K562 (cell line): Measurements from ENCODE around the gene EPHA2. TPM values are rescaled to one million over a fixed set of nuclear protein-coding genes. Genes with fewer than 3 reads are reported as not detected.

Experiments used
- BCOR ChIP-seq: fragments of 450-650 bp; IDR thresholded peaks from 2 replicates; pipeline ENCODE4 v1.6.1; 2016
- CHCHD3 ChIP-seq: fragments of 250-450 bp; sonication (Bioruptor Pico); IDR thresholded peaks from 2 replicates; pipeline ENCODE4 v2.1.2; 2022; ENCODE audit warnings: mild to moderate bottlenecking
- CREM ChIP-seq: IDR thresholded peaks from 2 replicates; pipeline ENCODE4 v1.6.1; 2014; ENCODE audit warnings: antibody characterized with exemption, low read depth
- DPF2 ChIP-seq: fragments of 450-650 bp; IDR thresholded peaks from 2 replicates; pipeline ENCODE4 v1.6.1; 2016
- ETS2 ChIP-seq: IDR thresholded peaks from 2 replicates; pipeline ENCODE4 v1.6.1; 2016; ENCODE audit warnings: borderline replicate concordance, missing genetic modification characterization, mild to moderate bottlenecking, moderate library complexity, missing compliant biosample characterization; ENCODE audit not compliant: poor library complexity, severe bottlenecking
- FOXO4 ChIP-seq: fragments of 450-650 bp; formaldehyde crosslinking; IDR thresholded peaks from 2 replicates; pipeline ENCODE4 v1.4.0; 2020; ENCODE audit warnings: mild to moderate bottlenecking, moderate library complexity
- HDAC3 ChIP-seq: fragments of 450-650 bp; IDR thresholded peaks from 2 replicates; pipeline ENCODE4 v1.6.1; 2018; ENCODE audit warnings: borderline replicate concordance, mild to moderate bottlenecking, moderate library complexity; ENCODE audit not compliant: partially characterized antibody
- HOMEZ ChIP-seq: fragments of 250-450 bp; sonication (Bioruptor Pico); IDR thresholded peaks from 2 replicates; pipeline ENCODE4 v1.4.0; 2020; ENCODE audit warnings: mild to moderate bottlenecking, moderate library complexity
- IRF1 ChIP-seq: sonication (generic); formaldehyde crosslinking; IDR thresholded peaks from 2 replicates; pipeline ENCODE4 v1.8.0; 2022; ENCODE audit warnings: missing genetic modification reagents, mild to moderate bottlenecking, borderline replicate concordance
- MEF2A ChIP-seq: IDR thresholded peaks from 2 replicates; pipeline ENCODE4 v1.6.1; 2011; ENCODE audit warnings: low read depth, mild to moderate bottlenecking, low read length, moderate library complexity; ENCODE audit not compliant: control insufficient read depth
- MTA3 ChIP-seq: fragments of 450-650 bp; formaldehyde crosslinking; IDR thresholded peaks from 2 replicates; pipeline ENCODE4 v1.6.1; 2017; ENCODE audit warnings: mild to moderate bottlenecking, borderline replicate concordance
- NFATC3 ChIP-seq: fragments of 450-650 bp; IDR thresholded peaks from 2 replicates; pipeline ENCODE4 v1.6.1; 2017; ENCODE audit warnings: mild to moderate bottlenecking
- NR1H2 ChIP-seq: sonication (generic); formaldehyde crosslinking; IDR thresholded peaks from 2 replicates; pipeline ENCODE4 v1.4.0; 2020; ENCODE audit warnings: mild to moderate bottlenecking, missing genetic modification reagents
- PKNOX1 ChIP-seq: fragments of 450-650 bp; IDR thresholded peaks from 2 replicates; pipeline ENCODE4 v1.6.1; 2016
- POLR2A ChIP-seq: fragments of 450-650 bp; conservative IDR thresholded peaks from 2 replicates; pipeline ENCODE4 v1.6.1; 2016
- POLR2G ChIP-seq: fragments of 200-400 bp; formaldehyde crosslinking; IDR thresholded peaks from 2 replicates; pipeline ENCODE4 v1.6.1; 2017; ENCODE audit warnings: low read depth, mild to moderate bottlenecking, antibody characterized with exemption, low read length, moderate library complexity
- RB1 ChIP-seq: fragments of 450-650 bp; IDR thresholded peaks from 2 replicates; pipeline ENCODE4 v1.6.1; 2017; ENCODE audit warnings: low read depth, mild to moderate bottlenecking
- SMARCA4 ChIP-seq: fragments of 450-650 bp; IDR thresholded peaks from 2 replicates; pipeline ENCODE4 v1.6.1; 2016
- YBX1 ChIP-seq: fragments of 450-650 bp; IDR thresholded peaks from 2 replicates; pipeline ENCODE4 v1.7.1; 2016; ENCODE audit warnings: mild to moderate bottlenecking
- ZBED1 ChIP-seq: IDR thresholded peaks from 2 replicates; pipeline ENCODE4 v1.6.1; 2014
- ZBTB34 ChIP-seq: fragments of 250-450 bp; sonication (Bioruptor Pico); IDR thresholded peaks from 2 replicates; pipeline ENCODE4 v1.8.0; 2021; ENCODE audit warnings: mild to moderate bottlenecking, moderate library complexity
- ZNF133 ChIP-seq: fragments of 250-450 bp; sonication (Bioruptor Pico); IDR thresholded peaks from 2 replicates; pipeline ENCODE4 v1.4.0; 2020; ENCODE audit warnings: mild to moderate bottlenecking
- ZNF354B ChIP-seq: fragments of 250-450 bp; sonication (Bioruptor Pico); IDR thresholded peaks from 2 replicates; pipeline ENCODE4 v1.4.0; 2020
- ZNF561 ChIP-seq: fragments of 450-650 bp; formaldehyde crosslinking; conservative IDR thresholded peaks from 2 replicates; pipeline ENCODE4 v1.4.0; 2020; ENCODE audit warnings: mild to moderate bottlenecking, moderate library complexity
- ZNF75A ChIP-seq: fragments of 450-650 bp; formaldehyde crosslinking; IDR thresholded peaks from 2 replicates; pipeline ENCODE4 v1.4.0; 2020; ENCODE audit warnings: mild to moderate bottlenecking
- polyA plus RNA-seq, 8 experiments: library from polyadenylated mRNA; depleted of rRNA in 4 of 8; stranded (reverse) in 5 of 8; unstranded in 3 of 8; fragments of >200 nt; fragmentation: Nextera tagmentation in 2 of 8; fragmentation: Illumina TruSeq in 1 of 8; extraction: Ambion mirVana in 2 of 8; extraction: Trizol in 1 of 8; gene quantifications; 2 replicates each; pipeline versions ENCODE4 v1.2.1 to v1.2.3, GENCODE V29; 2011 to 2014; ENCODE audit warnings: inconsistent platforms in 1 of 8, missing spikeins in 1 of 8
- total RNA-seq, 7 experiments: library from RNA; depleted of rRNA in 6 of 7; stranded (reverse); fragments of >200 nt in 6 of 7; fragmentation: Illumina TruSeq in 2 of 7; extraction: Trizol in 2 of 7; gene quantifications; 2 replicates each; pipeline versions ENCODE4 v1.2.1 to v1.2.3, GENCODE V29; 2011 to 2021; ENCODE audit warnings: low replicate concordance in 1 of 7

Gene EPHA2
- total and polyA plus RNA-seq, 9 of the 15 experiments (the other 6 are each of a cell fraction or from before 2014, with no cell fraction given): 0.04 to 0.40 (median 0.07) TPM; not detected in 4

GRCh38 chr1:16172964-16173446 lies 17.1 kb upstream of the EPHA2 start (continued):
- TF ChIP-seq HOMEZ (CRISPR knock-in tag) (no peak), POLR2A (peak; percentile 64), FOXO4 (CRISPR knock-in tag) (0 out of 2 replicates have a peak, but pooled peaks have one; percentile 34), POLR2G (peak; percentile 79), ZNF561 (CRISPR knock-in tag) (no peak), ZNF75A (CRISPR knock-in tag) (no peak), ZBED1 (no peak), RB1 (peak; percentile 63), ZNF354B (no peak), MTA3 (peak; percentile 86), IRF1 (CRISPR knock-in tag) (no peak), BCOR (peak; percentile 46; the same call in 1 of the 2 replicates), ETS2 (no peak), CHCHD3 (CRISPR knock-in tag) (0 out of 2 replicates have a peak, but pooled peaks have one; percentile 36), YBX1 (no peak), DPF2 (peak; percentile 89), PKNOX1 (peak; percentile 73), CREM (peak; percentile 69), SMARCA4 (peak; percentile 90), ZBTB34 (CRISPR knock-in tag) (no peak), HDAC3 (no peak), ZNF133 (no peak), NR1H2 (CRISPR knock-in tag) (no peak), MEF2A (no peak), NFATC3 (no peak)
